Heart right ventricle (tissue), 16 donors: ENCODE measurements around the gene FBXW2. TPM values are rescaled to one million over a fixed set of nuclear protein-coding genes. Genes with fewer than 3 reads are reported as not detected.

ENCODE experiments used
- ATAC-seq, 8 donors: fragments of 200-7000 bp; cut with Tn5 transposase; one replicate each; pipeline ENCODE4 v1.9.1; 2020; ENCODE audit warnings: mild to moderate bottlenecking in 8 of 8, moderate library complexity in 8 of 8, moderate number of reproducible peaks in 1 of 8
- DNase-seq, 2 donors: peaks; one replicate each; pipeline ENCODE4 v3.0.0-alpha.2; 2020
- H3K27ac ChIP-seq, 10 donors: fragments of 200-600 bp; sonication (generic) in 2 of 10; one replicate each; pipeline versions ENCODE4 v1.5.0 to v1.8.0; 2020 to 2022; ENCODE audit warnings: mild to moderate bottlenecking in 3 of 10
- H3K27me3 ChIP-seq, 7 donors: fragments of 200-600 bp; one replicate each; pipeline ENCODE4 v1.8.0; 2021 to 2022; ENCODE audit warnings: mild to moderate bottlenecking in 2 of 7
- H3K36me3 ChIP-seq, 9 donors: fragments of 200-600 bp; sonication (generic) in 1 of 9; one replicate each; pipeline versions ENCODE4 v1.5.0 to v1.8.0; 2020 to 2022; ENCODE audit warnings: mild to moderate bottlenecking in 2 of 9
- H3K4me1 ChIP-seq, 9 donors: fragments of 200-600 bp; sonication (generic) in 1 of 9; one replicate each; pipeline versions ENCODE4 v1.5.0 to v1.8.0; 2020 to 2022; ENCODE audit warnings: mild to moderate bottlenecking in 4 of 9
- H3K4me3 ChIP-seq, 10 donors: fragments of 200-600 bp; sonication (generic) in 2 of 10; one replicate each; pipeline versions ENCODE4 v1.5.0 to v1.8.0; 2020 to 2022; ENCODE audit warnings: mild to moderate bottlenecking in 7 of 10, moderate library complexity in 2 of 10
- H3K9me3 ChIP-seq, 11 donors: fragments of 200-600 bp in 10 of 11; sonication (generic) in 2 of 11; one replicate each; pipeline versions ENCODE4 v1.5.0 to v1.8.0; 2013 to 2022; ENCODE audit warnings: mild to moderate bottlenecking in 2 of 11, control low read depth in 1 of 11, moderate library complexity in 1 of 11
- CTCF ChIP-seq, 9 donors: fragments of 200-600 bp; sonication (generic) in 2 of 9; IDR thresholded peaks; one replicate each; pipeline versions ENCODE4 v1.5.0 to v1.8.0; 2021 to 2022; ENCODE audit warnings: antibody characterized with exemption in 9 of 9, mild to moderate bottlenecking in 5 of 9, moderate library complexity in 1 of 9
- WGBS, 2 donors: extraction: QIAGEN DNeasy Blood & Tissue Kit; methylation state at CpG; one replicate each; pipeline ENCODE4 v1.1.7; 2013; ENCODE audit warnings: inconsistent platforms in 1 of 2; 5-methylcytosine and 5-hydroxymethylcytosine counted together
- intact Hi-C, 10 donors: fragments of 100-400 bp; cut with DNase I; formaldehyde crosslinking; loops; one replicate each; pipeline versions ENCODE4 v1.11.1 to v1.14.2; 2022
- polyA plus RNA-seq, 2 donors: library from polyadenylated mRNA; stranded (reverse); fragments of 200-250 nt; gene quantifications; one replicate each; pipeline ENCODE4 v1.2.3, GENCODE V29; 2013
- total RNA-seq, 10 donors: library from RNA; stranded (reverse); fragmentation: NEBNext Ultra II Directional in 3 of 10; extraction: Animal tissue kit (Norgen Biotek cat#: 25700) in 3 of 10; gene quantifications; one replicate each; pipeline versions ENCODE4 v1.2.1 to v1.2.4, GENCODE V29; 2021 to 2023
- donor health status: Arrhythmogenic right ventricular cardiomyopathy.
- donor health status: ischemic (EF 13 %, LVEDD 7.1; RV severe dilation, severe dysfunction).
- donor health status: healthy with polysubstance abuse.
- donor health status: DM: no; HTN: yes; CAD: no.
- donor health status: DM: no; HTN: no; CAD: no.
- donor health status: ischemic (EF 25% LVEDD 6.9; RV normal size, moderate dysfunction).
- donor health status: ischemic (EF 25% LVEDD 5.7; RV mildly dilated, moderate dysfunction).
- donor health status: healthy.
- donor health status: DM: yes; HTN: yes; CAD: no.
- donor health status: Ischemic cardiomyopathy.
- donor health status: ischemic (EF 35%, LVEDD 5.7; RV mildly dilated, moderate dysfunction).
- donor health status: nonischemic (EF 11% LVEDD 7.7; RV severe dilation, severe dysfunction).
- donor health status: DM: yes; HTN: yes; CAD: no.
- donor health status: PGD.
- donor health status: ischemic (EF 29% LVEDD 5.4; RV normal size, mild dysfunction).
- donor health status: nonischemic (EF 23%, LVEDD 6.1; RV moderate dilation, normal function).

The FBXW2 gene
- total and polyA plus RNA-seq, 12 donors, result 7.5 to 52.0 (median 44.8) TPM

DNA sequence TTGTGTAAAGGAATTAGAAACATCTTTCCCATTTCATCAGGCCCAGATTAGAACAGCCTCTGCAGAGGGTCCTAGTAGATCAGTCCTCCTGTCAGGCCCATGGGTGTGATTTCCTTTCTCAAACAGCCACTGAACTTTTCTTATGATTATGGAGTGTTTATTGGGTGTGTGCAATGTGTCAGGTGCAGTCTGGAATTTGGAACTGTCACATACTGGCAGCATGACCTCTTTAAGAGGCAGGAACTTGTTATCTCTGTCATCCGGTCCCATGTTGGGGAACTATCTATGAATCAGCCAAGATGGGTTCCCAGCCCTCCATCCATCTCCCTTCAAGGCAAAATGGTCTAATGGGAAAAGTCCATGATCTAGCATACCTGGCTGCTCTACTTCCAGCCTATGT lies 67.3 kb downstream of the FBXW2 start:
- H3K27me3 ChIP-seq, result no peaks in the 10 kb centered on the region
- no peaks in the 10 kb centered on the region for H3K9me3 ChIP-seq
- no peaks in the 10 kb centered on the region for H3K36me3 ChIP-seq
- WGBS, 2 donors, result 48 to 61% methylated on average over 1 of the region's 1 CpG
- peaks cover 2 to 24% (median 7%) of the 10 kb centered on the region in 9 donors for H3K4me1 ChIP-seq
- intact Hi-C loops, result no loop called here
- no peak overlapping the region for H3K27ac ChIP-seq
- no peak for DNase-seq
- no peak for TF ChIP-seq CTCF (IDR thresholded peaks at IDR 0.05)
- no peak for ATAC-seq
- H3K4me3 ChIP-seq, result no peak overlapping the region

DNA sequence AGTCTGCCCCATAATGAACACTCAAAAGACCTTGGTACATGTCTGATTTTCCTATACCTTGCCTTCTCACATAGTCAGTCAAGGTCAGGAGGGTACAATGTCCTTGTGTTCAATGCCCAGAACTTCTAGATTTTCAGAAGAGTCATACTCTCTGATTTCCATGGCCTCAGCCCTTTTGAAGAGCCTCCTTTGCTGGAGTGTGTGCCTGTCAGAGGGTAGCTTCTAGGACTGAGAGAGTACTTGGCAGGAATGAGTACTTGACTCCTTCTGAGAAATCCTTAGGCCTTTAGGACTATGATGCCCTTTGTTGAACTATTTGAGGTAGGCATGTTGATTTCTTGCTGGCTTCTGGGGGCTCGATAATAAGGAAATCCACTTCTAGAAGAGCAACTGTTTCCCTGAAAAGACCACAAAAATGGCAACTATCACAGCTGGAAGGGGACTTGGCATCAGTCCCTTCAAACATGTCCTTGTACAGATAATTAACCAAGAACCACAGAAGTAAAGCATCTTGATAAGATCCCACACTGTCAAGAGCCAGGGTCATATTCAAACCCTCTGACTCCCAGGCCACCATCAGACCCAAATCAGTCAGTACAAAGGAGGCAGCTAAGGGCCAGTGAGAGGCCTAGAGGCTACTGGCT lies 68.3 kb downstream of the FBXW2 start:
- Histone ChIP-seq H3K27me3 (no peaks in the 10 kb centered on the region), H3K4me3 (no peak overlapping the region), H3K9me3 (no peaks in the 10 kb centered on the region), H3K4me1 (peaks cover 0 to 14% (median 0%) of the 10 kb centered on the region in 9 donors), H3K27ac (no peak overlapping the region), H3K36me3 (no peaks in the 10 kb centered on the region)
- no peak for TF ChIP-seq CTCF (IDR thresholded peaks at IDR 0.05)
- ATAC-seq, result no peak
- intact Hi-C loops, result no loop called here
- DNase-seq, result no peak
- whole genome bisulfite sequencing, 2 donors, result 84 to 86% methylated on average over 1 of the region's 1 CpG

- DNase-seq (no peak), ATAC-seq (peak in 5 of 8 donors; percentile 20 to 80 (median 51))
- WGBS, 2 donors, result 32 to 35% methylated on average over 3 of the region's 3 CpGs
- Histone ChIP-seq H3K4me1 (peaks cover 0 to 7% (median 0%) of the 10 kb centered on the region in 9 donors), H3K9me3 (no peaks in the 10 kb centered on the region), H3K27ac (no peak overlapping the region), H3K36me3 (no peaks in the 10 kb centered on the region), H3K4me3 (no peak overlapping the region), H3K27me3 (no peaks in the 10 kb centered on the region)
- TF ChIP-seq CTCF (IDR thresholded peaks at IDR 0.05), result no peak
- intact Hi-C loops, result no loop called here
These were observed 69.7 kb downstream of the FBXW2 start for GRCh38 chr9:120723565-120723964.

GRCh38 chr9:120720404-120720803 lies 72.8 kb downstream of the FBXW2 start:
- intact Hi-C loops, result no loop called here
- Histone ChIP-seq H3K36me3 (no peaks in the 10 kb centered on the region), H3K4me1 (peaks cover 0 to 11% (median 4%) of the 10 kb centered on the region in 9 donors), H3K27me3 (no peaks in the 10 kb centered on the region), H3K27ac (no peak overlapping the region), H3K4me3 (no peak overlapping the region), H3K9me3 (no peaks in the 10 kb centered on the region)
- no peak for TF ChIP-seq CTCF (IDR thresholded peaks at IDR 0.05)
- ATAC-seq, result no peak
- DNase-seq, result no peak
- 98 to 99% methylated on average over 4 of the region's 4 CpGs for WGBS, 2 donors
